Measurements from ENCODE around the gene LTBP4.

- no peak for TF ChIP-seq POLR2AphosphoS5 (IDR thresholded peaks at IDR 0.05; ENCODE audit: low read depth, low read length)
- TF ChIP-seq, protein P1, sequence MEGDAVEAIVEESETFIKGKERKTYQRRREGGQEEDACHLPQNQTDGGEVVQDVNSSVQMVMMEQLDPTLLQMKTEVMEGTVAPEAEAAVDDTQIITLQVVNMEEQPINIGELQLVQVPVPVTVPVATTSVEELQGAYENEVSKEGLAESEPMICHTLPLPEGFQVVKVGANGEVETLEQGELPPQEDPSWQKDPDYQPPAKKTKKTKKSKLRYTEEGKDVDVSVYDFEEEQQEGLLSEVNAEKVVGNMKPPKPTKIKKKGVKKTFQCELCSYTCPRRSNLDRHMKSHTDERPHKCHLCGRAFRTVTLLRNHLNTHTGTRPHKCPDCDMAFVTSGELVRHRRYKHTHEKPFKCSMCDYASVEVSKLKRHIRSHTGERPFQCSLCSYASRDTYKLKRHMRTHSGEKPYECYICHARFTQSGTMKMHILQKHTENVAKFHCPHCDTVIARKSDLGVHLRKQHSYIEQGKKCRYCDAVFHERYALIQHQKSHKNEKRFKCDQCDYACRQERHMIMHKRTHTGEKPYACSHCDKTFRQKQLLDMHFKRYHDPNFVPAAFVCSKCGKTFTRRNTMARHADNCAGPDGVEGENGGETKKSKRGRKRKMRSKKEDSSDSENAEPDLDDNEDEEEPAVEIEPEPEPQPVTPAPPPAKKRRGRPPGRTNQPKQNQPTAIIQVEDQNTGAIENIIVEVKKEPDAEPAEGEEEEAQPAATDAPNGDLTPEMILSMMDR (IDR thresholded peaks at IDR 0.05): no peak
- TF ChIP-seq TCF7L2 (IDR thresholded peaks at IDR 0.05; ENCODE audit: low read depth, low read length): no peak
- TF ChIP-seq, protein P2, sequence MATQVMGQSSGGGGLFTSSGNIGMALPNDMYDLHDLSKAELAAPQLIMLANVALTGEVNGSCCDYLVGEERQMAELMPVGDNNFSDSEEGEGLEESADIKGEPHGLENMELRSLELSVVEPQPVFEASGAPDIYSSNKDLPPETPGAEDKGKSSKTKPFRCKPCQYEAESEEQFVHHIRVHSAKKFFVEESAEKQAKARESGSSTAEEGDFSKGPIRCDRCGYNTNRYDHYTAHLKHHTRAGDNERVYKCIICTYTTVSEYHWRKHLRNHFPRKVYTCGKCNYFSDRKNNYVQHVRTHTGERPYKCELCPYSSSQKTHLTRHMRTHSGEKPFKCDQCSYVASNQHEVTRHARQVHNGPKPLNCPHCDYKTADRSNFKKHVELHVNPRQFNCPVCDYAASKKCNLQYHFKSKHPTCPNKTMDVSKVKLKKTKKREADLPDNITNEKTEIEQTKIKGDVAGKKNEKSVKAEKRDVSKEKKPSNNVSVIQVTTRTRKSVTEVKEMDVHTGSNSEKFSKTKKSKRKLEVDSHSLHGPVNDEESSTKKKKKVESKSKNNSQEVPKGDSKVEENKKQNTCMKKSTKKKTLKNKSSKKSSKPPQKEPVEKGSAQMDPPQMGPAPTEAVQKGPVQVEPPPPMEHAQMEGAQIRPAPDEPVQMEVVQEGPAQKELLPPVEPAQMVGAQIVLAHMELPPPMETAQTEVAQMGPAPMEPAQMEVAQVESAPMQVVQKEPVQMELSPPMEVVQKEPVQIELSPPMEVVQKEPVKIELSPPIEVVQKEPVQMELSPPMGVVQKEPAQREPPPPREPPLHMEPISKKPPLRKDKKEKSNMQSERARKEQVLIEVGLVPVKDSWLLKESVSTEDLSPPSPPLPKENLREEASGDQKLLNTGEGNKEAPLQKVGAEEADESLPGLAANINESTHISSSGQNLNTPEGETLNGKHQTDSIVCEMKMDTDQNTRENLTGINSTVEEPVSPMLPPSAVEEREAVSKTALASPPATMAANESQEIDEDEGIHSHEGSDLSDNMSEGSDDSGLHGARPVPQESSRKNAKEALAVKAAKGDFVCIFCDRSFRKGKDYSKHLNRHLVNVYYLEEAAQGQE (IDR thresholded peaks at IDR 0.05; ENCODE audit: insufficient read depth in 1 of 2, low read depth in 2 of 2, low read length in 1 of 2): no peak
- no peak for TF ChIP-seq SIN3A (IDR thresholded peaks at IDR 0.05; ENCODE audit: borderline replicate concordance, insufficient read depth, low read depth, low read length)
Observed at GRCh38 chr19:40608957-40609356, 7.8 kb downstream of the LTBP4 start.
